Mesenchymal stem cell (in vitro differentiated cells and primary cell): ENCODE data around the gene SEZ6.

ENCODE experiments used
- DNase-seq: peaks from one replicate; pipeline ENCODE4 v3.0.0-alpha.2; 2013
- H2AFZ ChIP-seq: one replicate; pipeline ENCODE4 v1.6.1; 2013; ENCODE audit warnings: low read depth, mild to moderate bottlenecking, control low read depth, inconsistent platforms, low read length, moderate library complexity
- H2AK5ac ChIP-seq: 2 replicates; pipeline ENCODE4 v1.6.1; 2013; ENCODE audit warnings: low read length, moderate library complexity, mild to moderate bottlenecking, inconsistent platforms; ENCODE audit not compliant: severe bottlenecking
- H2BK120ac ChIP-seq: one replicate; pipeline ENCODE4 v1.6.1; 2013; ENCODE audit warnings: low read depth, mild to moderate bottlenecking, inconsistent platforms, low read length, moderate library complexity
- H2BK12ac ChIP-seq, 2 experiments: one replicate each; pipeline ENCODE4 v1.6.1; 2013; ENCODE audit warnings: inconsistent platforms in 2 of 2, low read length in 2 of 2, mild to moderate bottlenecking in 2 of 2, moderate library complexity in 2 of 2, control low read depth in 1 of 2
- H2BK15ac ChIP-seq: one replicate; pipeline ENCODE4 v1.6.1; 2013; ENCODE audit warnings: mild to moderate bottlenecking, low read depth, inconsistent platforms; ENCODE audit not compliant: poor library complexity, severe bottlenecking
- H2BK5ac ChIP-seq: 2 replicates; pipeline ENCODE4 v1.6.1; 2013; ENCODE audit warnings: low read depth, mild to moderate bottlenecking, low read length, control low read depth, inconsistent platforms; ENCODE audit not compliant: poor library complexity, severe bottlenecking
- H3K14ac ChIP-seq, 2 experiments: one replicate each; pipeline ENCODE4 v1.6.1; 2013; ENCODE audit warnings: inconsistent platforms in 2 of 2, low read length in 2 of 2, control low read depth in 1 of 2, mild to moderate bottlenecking in 1 of 2, moderate library complexity in 1 of 2
- H3K18ac ChIP-seq, 2 experiments: one replicate each; pipeline ENCODE4 v1.6.1; 2013; ENCODE audit warnings: inconsistent platforms in 2 of 2, low read length in 2 of 2, control low read depth in 1 of 2, low read depth in 1 of 2, mild to moderate bottlenecking in 1 of 2
- H3K23ac ChIP-seq, 2 experiments: one replicate each; pipeline ENCODE4 v1.6.1; 2013; ENCODE audit warnings: inconsistent platforms in 2 of 2, low read length in 2 of 2, mild to moderate bottlenecking in 2 of 2, moderate library complexity in 2 of 2, control low read depth in 1 of 2
- H3K27ac ChIP-seq: 2 replicates; pipeline ENCODE4 v1.5.1; 2013; ENCODE audit warnings: mild to moderate bottlenecking, moderate library complexity, low read length, control low read depth, inconsistent platforms; ENCODE audit not compliant: poor library complexity, severe bottlenecking
- H3K27me3 ChIP-seq, 2 experiments: 2 replicates each; pipeline versions ENCODE4 v1.6.1 to v1.7.0; 2013; ENCODE audit warnings: low read length in 2 of 2, mild to moderate bottlenecking in 2 of 2, moderate library complexity in 2 of 2, control low read depth in 1 of 2, inconsistent platforms in 1 of 2; ENCODE audit not compliant: control insufficient read depth in 1 of 2, insufficient read depth in 1 of 2
- H3K36me3 ChIP-seq, 2 experiments: 2 replicates each; pipeline versions ENCODE4 v1.6.1 to v1.7.0; 2013; ENCODE audit warnings: low read length in 2 of 2, control low read depth in 1 of 2, inconsistent platforms in 1 of 2, low read depth in 1 of 2, mild to moderate bottlenecking in 1 of 2; ENCODE audit not compliant: insufficient read depth in 2 of 2, control insufficient read depth in 1 of 2
- H3K4ac ChIP-seq, 2 experiments: one replicate each; pipeline ENCODE4 v1.6.1; 2013; ENCODE audit warnings: inconsistent platforms in 2 of 2, low read length in 2 of 2, mild to moderate bottlenecking in 2 of 2, moderate library complexity in 2 of 2, control low read depth in 1 of 2, low read depth in 1 of 2
- H3K4me1 ChIP-seq: 2 replicates; pipeline ENCODE4 v1.6.1; 2013; ENCODE audit warnings: low read depth, low read length, control low read depth; ENCODE audit not compliant: control insufficient read depth, insufficient read depth
- H3K4me2 ChIP-seq: 2 replicates; pipeline ENCODE4 v1.6.1; 2013; ENCODE audit warnings: low read length, mild to moderate bottlenecking, inconsistent platforms; ENCODE audit not compliant: poor library complexity, severe bottlenecking
- H3K4me3 ChIP-seq, 2 experiments: 2 replicates each; pipeline versions ENCODE4 v1.5.1 to v1.7.0; 2013; ENCODE audit warnings: low read length in 2 of 2, mild to moderate bottlenecking in 2 of 2, control low read depth in 1 of 2, low read depth in 1 of 2; ENCODE audit not compliant: insufficient read depth in 1 of 2
- H3K79me1 ChIP-seq: replicated peaks from 2 replicates; pipeline ENCODE4 v1.6.1; 2013; ENCODE audit warnings: mild to moderate bottlenecking, control low read depth, low read length, inconsistent platforms; ENCODE audit not compliant: poor library complexity, severe bottlenecking
- H3K9ac ChIP-seq: 2 replicates; pipeline ENCODE4 v1.7.0; 2013; ENCODE audit warnings: mild to moderate bottlenecking, low read length, moderate library complexity
- H3K9me3 ChIP-seq: 2 replicates; pipeline ENCODE4 v1.7.0; 2013; ENCODE audit warnings: mild to moderate bottlenecking, low read length; ENCODE audit not compliant: control insufficient read depth
- H4K8ac ChIP-seq: one replicate; pipeline ENCODE4 v1.6.1; 2013; ENCODE audit warnings: inconsistent platforms, mild to moderate bottlenecking, low read length, moderate library complexity
- H4K91ac ChIP-seq: one replicate; pipeline ENCODE4 v1.6.1; 2013; ENCODE audit warnings: mild to moderate bottlenecking, low read length, inconsistent platforms
- WGBS: methylation state at CpG from one replicate; pipeline ENCODE4 v1.1.7; 2013; ENCODE audit warnings: mixed read lengths; 5-methylcytosine and 5-hydroxymethylcytosine counted together

The SEZ6 gene

DNA sequence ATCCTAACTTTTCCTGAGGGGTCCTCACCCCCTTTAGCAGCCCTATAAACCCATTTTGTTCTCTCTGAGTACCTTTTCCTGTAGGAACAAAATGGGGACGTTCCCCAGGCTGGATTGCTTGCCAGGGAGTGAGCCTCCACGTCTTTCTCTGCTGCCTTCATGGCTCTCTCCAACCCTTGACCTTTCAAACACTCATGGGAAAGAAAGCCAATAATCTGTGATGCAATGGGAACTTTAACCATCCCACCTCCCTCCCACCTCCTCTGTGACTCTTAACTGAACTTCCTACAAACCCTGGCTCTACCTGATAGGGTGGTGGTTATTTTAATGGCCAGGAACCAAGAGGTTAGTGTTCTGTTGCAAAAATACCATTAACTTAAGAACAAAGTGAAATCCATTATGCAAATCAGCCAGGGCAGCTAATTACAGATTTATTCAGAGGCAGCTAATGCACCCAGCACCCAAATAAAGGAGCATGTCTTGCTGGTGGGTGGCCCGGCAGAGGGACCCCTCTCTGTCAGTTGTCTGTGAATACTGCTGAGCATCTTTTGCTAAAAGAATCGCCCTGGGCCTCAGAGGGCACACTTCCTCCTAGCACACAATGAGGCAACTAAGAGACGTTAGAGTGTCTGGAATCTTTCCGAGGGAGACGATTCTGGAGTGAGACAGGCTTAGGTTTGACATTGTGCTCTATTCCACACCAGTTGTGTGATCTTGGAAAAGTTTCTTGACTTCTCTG is 40.1 kb upstream of the SEZ6 start:
- no peak overlapping the region for H2BK15ac ChIP-seq
- no peak overlapping the region for H2BK120ac ChIP-seq
- H3K79me1 ChIP-seq, result no peaks in the 10 kb centered on the region
- no peak overlapping the region for H3K27ac ChIP-seq
- H3K27me3 ChIP-seq, result peaks cover 40 to 73% of the 10 kb centered on the region in 2 experiments
- H3K23ac ChIP-seq, result no peak overlapping the region
- no peak overlapping the region for H4K8ac ChIP-seq
- H4K91ac ChIP-seq, result no peak overlapping the region
- H2BK12ac ChIP-seq, result no peak overlapping the region
- 66% methylated on average over 7 of the region's 7 CpGs for WGBS
- no peak overlapping the region for H3K9ac ChIP-seq
- no peak overlapping the region for H3K4me3 ChIP-seq
- no peaks in the 10 kb centered on the region for H3K9me3 ChIP-seq
- DNase-seq, result no peak
- no peak overlapping the region for H3K14ac ChIP-seq
- no peaks in the 10 kb centered on the region for H3K36me3 ChIP-seq
- no peak overlapping the region for H2BK5ac ChIP-seq
- no peak overlapping the region for H3K4ac ChIP-seq
- H3K4me1 ChIP-seq, result peaks cover 8% of the 10 kb centered on the region
- no peak overlapping the region for H3K4me2 ChIP-seq
- no peak overlapping the region for H2AK5ac ChIP-seq
- H3K18ac ChIP-seq, result no peak overlapping the region
- no peak overlapping the region for H2AFZ ChIP-seq

DNA sequence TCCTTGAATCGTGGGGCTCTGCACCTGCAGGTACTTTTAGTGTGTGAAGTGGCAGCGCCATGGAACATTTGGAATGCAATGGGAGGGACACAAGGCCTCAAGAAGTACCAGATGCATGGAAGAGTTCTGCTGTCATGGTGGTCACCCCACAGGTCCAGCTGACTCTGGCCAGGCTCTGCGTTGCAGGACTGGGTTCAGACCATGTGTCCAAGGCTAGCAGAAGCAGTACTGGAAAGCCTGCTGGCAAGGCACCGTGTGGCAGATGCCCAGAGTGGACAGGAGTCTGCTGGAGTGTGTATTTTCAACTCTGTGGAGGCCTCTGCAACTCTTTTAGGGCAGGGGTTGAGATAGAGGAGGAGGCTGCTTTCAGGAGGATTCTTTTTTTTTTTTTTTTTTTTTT is 39.2 kb upstream of the SEZ6 start:
- no peak overlapping the region for H2AK5ac ChIP-seq
- H4K91ac ChIP-seq, result no peak overlapping the region
- no peaks in the 10 kb centered on the region for H3K36me3 ChIP-seq
- 71% methylated on average over 4 of the region's 4 CpGs for WGBS
- no peak overlapping the region for H2BK5ac ChIP-seq
- no peak overlapping the region for H3K9ac ChIP-seq
- no peak overlapping the region for H3K4me2 ChIP-seq
- H2BK12ac ChIP-seq, result no peak overlapping the region
- H3K9me3 ChIP-seq, result no peaks in the 10 kb centered on the region
- no peak for DNase-seq
- no peak overlapping the region for H3K23ac ChIP-seq
- H3K27ac ChIP-seq, result no peak overlapping the region
- no peaks in the 10 kb centered on the region for H3K79me1 ChIP-seq
- no peak overlapping the region for H2BK15ac ChIP-seq
- H3K27me3 ChIP-seq, result peaks cover 35 to 68% of the 10 kb centered on the region in 2 experiments
- no peak overlapping the region for H3K4me3 ChIP-seq
- H2BK120ac ChIP-seq, result no peak overlapping the region
- no peak overlapping the region for H3K14ac ChIP-seq
- H2AFZ ChIP-seq, result no peak overlapping the region
- no peak overlapping the region for H3K18ac ChIP-seq
- peaks cover 11% of the 10 kb centered on the region for H3K4me1 ChIP-seq
- no peak overlapping the region for H3K4ac ChIP-seq
- no peak overlapping the region for H4K8ac ChIP-seq

DNA sequence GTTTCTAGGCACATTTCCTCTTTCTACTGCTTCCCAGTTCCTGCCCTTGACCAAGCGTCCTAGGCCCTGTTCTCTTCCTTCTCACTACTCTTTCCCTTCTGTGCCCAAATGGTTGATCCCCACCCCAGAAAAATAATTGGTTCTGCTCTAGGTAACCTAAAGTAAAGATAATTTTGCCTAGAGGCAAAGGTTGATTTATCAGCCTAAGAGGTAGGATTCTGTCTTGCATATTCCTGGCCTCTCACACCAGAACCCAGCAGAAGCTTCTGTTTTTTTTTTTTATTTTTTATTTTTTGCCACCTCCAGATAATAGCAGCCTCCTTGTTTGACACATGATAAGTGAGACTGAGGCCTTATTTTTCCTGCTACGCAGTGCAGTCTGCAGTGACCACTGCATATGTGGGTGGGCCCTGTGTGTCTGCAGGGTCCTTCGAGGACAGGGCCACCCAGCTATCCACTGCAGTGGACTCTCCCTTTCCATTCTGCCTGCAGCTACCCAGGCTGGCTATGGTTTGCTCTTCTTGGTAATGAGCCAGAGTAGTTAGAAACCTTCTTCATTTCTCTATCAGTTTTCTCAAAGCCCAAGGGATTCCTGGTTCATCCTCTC is 37.8 kb upstream of the SEZ6 start:
- Histone ChIP-seq H3K23ac (no peak overlapping the region), H2BK12ac (no peak overlapping the region), H3K79me1 (no peaks in the 10 kb centered on the region), H3K27me3 (peaks cover 28 to 70% of the 10 kb centered on the region in 2 experiments), H2BK15ac (no peak overlapping the region), H3K36me3 (no peaks in the 10 kb centered on the region), H3K9me3 (no peaks in the 10 kb centered on the region), H3K4me2 (no peak overlapping the region), H3K4me1 (peaks cover 11% of the 10 kb centered on the region), H3K27ac (no peak overlapping the region), H3K14ac (no peak overlapping the region), H4K91ac (no peak overlapping the region), H3K4ac (no peak overlapping the region), H2AK5ac (no peak overlapping the region), H2BK120ac (no peak overlapping the region), H3K4me3 (no peak overlapping the region), H4K8ac (no peak overlapping the region), H3K9ac (no peak overlapping the region), H2BK5ac (no peak overlapping the region), H3K18ac (no peak overlapping the region), H2AFZ (no peak overlapping the region)
- WGBS, result 87% methylated on average over 3 of the region's 3 CpGs
- DNase-seq, result no peak

DNA sequence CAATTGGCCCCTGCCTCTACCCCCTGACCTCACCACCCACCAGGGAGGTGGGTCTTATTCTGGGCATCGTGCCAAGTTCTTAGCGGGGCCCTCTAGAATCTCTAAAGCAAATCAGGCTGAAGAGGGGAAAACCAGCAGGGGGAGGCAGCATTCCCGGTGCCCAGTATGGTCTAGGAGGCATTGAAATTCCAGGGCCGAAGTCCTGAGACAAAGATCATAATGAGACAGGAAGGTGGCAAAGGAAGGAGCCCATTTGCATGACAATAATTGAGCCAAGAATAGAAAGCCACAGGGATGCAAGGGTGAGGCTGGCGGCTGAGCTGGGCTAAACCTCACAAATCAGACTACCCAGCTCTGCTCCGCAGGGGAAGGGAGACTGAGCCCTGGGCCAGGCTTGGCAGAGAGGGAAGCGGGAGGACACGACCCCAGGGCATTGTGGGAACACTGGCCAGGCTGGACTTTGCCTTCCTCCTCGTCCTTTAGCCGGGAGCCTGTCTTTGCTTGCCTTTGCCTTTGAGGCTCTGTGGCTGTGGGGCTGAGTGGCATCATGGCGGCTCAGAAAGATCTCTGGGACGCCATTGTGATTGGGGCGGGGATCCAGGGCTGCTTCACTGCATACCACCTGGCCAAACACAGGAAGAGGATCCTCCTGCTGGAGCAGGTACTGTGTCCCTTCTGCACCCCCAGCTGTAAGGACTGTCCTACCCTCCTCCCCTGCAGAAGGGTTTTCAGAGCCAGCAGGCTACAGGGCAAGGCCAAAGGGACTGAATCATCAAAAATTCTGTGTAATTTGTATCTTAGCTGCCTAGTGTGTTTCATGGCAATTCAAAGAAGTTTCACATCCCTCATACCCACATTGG is 37.1 kb upstream of the SEZ6 start, which contains the start of gene PIPOX:
Gene PIPOX, plus strand, starts transcription at position 463 of the 860 bp plus-strand sequence. Its CDS starts 85 bp downstream, at position 548.
- no peaks in the 10 kb centered on the region for H3K79me1 ChIP-seq
- H3K27ac ChIP-seq, result no peak within 1 kb of the TSS
- H3K4me3 ChIP-seq, result no peak within 1 kb of the TSS
- H3K4ac ChIP-seq, result no peak within 1 kb of the TSS
- DNase-seq, result peak; percentile 31
- no peak within 1 kb of the TSS for H2BK5ac ChIP-seq
- no peak within 1 kb of the TSS for H2BK120ac ChIP-seq
- no peak within 1 kb of the TSS for H2AFZ ChIP-seq
- H3K4me1 ChIP-seq, result peaks cover 10% of the 10 kb centered on the region
- H3K23ac ChIP-seq, result no peak within 1 kb of the TSS
- peak within 1 kb of the TSS; percentile 29 for H2AK5ac ChIP-seq
- no peak within 1 kb of the TSS for H2BK15ac ChIP-seq
- H2BK12ac ChIP-seq, result no peak within 1 kb of the TSS
- no peaks in the 10 kb centered on the region for H3K9me3 ChIP-seq
- 46% methylated on average over 13 of the region's 13 CpGs for WGBS
- H4K8ac ChIP-seq, result no peak within 1 kb of the TSS
- H4K91ac ChIP-seq, result no peak within 1 kb of the TSS
- H3K36me3 ChIP-seq, result no peaks in the 10 kb centered on the region
- H3K18ac ChIP-seq, result no peak within 1 kb of the TSS
- H3K27me3 ChIP-seq, result peaks cover 28 to 70% of the 10 kb centered on the region in 2 experiments
- no peak within 1 kb of the TSS for H3K14ac ChIP-seq
- H3K9ac ChIP-seq, result no peak within 1 kb of the TSS
- no peak within 1 kb of the TSS for H3K4me2 ChIP-seq
